Stimulated activated CD8-positive, alpha-beta memory T cell treated with anti-CD3 and anti-CD28 coated beads, Interleukin-7, amount 100 ng/mL, for 48 hours (primary cell): Measurements from ENCODE around the gene NKRF.

ENCODE experiments used
- DNase-seq, 2 donors: peaks; one replicate each; pipeline ENCODE4 v3.0.0-alpha.2; 2020; ENCODE audit warnings: low read depth in 1 of 2; ENCODE audit errors: extremely low read depth in 1 of 2

The NKRF gene

GRCh38 chrX:119617517-119618164, 11.4 kb upstream of the NKRF start:
- no peak for DNase-seq

- DNase-seq = no peak
Observed at GRCh38 chrX:119614776-119615175, 8.6 kb upstream of the NKRF start.

- DNase-seq = no peak
Observed at GRCh38 chrX:119607018-119607389, 780 bp upstream of the NKRF start.

- DNase-seq = peak; percentile 20
Observed at GRCh38 chrX:119605464-119606279, 552 bp downstream of the NKRF start.

- DNase-seq = no peak
Observed at GRCh38 chrX:119604766-119605463, 1.3 kb downstream of the NKRF start.

GRCh38 chrX:119602701-119603255, 3.4 kb downstream of the NKRF start:
- no peak for DNase-seq

GRCh38 chrX:119589810-119590209, 16.4 kb downstream of the NKRF start:
- DNase-seq = no peak

- no peak for DNase-seq
Observed at GRCh38 chrX:119583431-119584059, 22.7 kb downstream of the NKRF start.

- DNase-seq = no peak
Observed at GRCh38 chrX:119579414-119579813, 26.8 kb downstream of the NKRF start.

GRCh38 chrX:119574394-119575266, 31.6 kb downstream of the NKRF start, which contains the start of gene UBE2A:
UBE2A (plus strand) TSS chrX:119574563; CDS start chrX:119574712, 149 bp downstream.
- peak; percentile 64 to 81 for DNase-seq

- no peak for DNase-seq
Observed at GRCh38 chrX:119573840-119574393, 32.3 kb downstream of the NKRF start.

- no peak for DNase-seq
Observed at GRCh38 chrX:119573222-119573621, 33.0 kb downstream of the NKRF start.

- no peak for DNase-seq
Observed at GRCh38 chrX:119570351-119570835, 35.8 kb downstream of the NKRF start.

- DNase-seq = peak; percentile 59 to 82
Observed at GRCh38 chrX:119565107-119565663, 41.0 kb downstream of the NKRF start, which contains the start of gene STEEP1. STEEP1 (minus strand) TSS chrX:119565409; CDS start chrX:119565355, 54 bp downstream.

- no peak for DNase-seq
Observed at GRCh38 chrX:119552508-119552907, 53.7 kb downstream of the NKRF start.

- DNase-seq = no peak
Observed at GRCh38 chrX:119549327-119550016, 56.8 kb downstream of the NKRF start.

- DNase-seq = no peak
Observed at GRCh38 chrX:119541188-119541587, 65.0 kb downstream of the NKRF start.

GRCh38 chrX:119539872-119540271, 66.4 kb downstream of the NKRF start:
- DNase-seq = no peak
